H1 (cell line): ENCODE measurements around the gene EDC3. TPM values are rescaled to one million over a fixed set of nuclear protein-coding genes. Genes with fewer than 3 reads are reported as not detected.

ENCODE experiments used
- CTCF ChIA-PET: fragments of 300-600 bp; sonication (Branson Sonifier 250); formaldehyde crosslinking; loops from one replicate; lab custom pipeline; 2021; ENCODE audit not compliant: partially characterized antibody; lab: Charles Lee
- POLR2A ChIA-PET: fragments of 300-600 bp; sonication (Branson Sonifier 250); formaldehyde crosslinking; loops from one replicate; lab custom pipeline; 2021; ENCODE audit warnings: inconsistent platforms; ENCODE audit not compliant: partially characterized antibody; lab: Charles Lee
- DNase-seq, 2 experiments: peaks; one replicate each; pipeline versions ENCODE4 v3.0.0 to v3.0.0-alpha.2; 2010 to 2022; ENCODE audit warnings: low spot score in 2 of 2, low read depth in 1 of 2, mixed read lengths in 1 of 2
- FAIRE-seq: peaks from 2 replicates; lab custom pipeline; 2011; peaks lifted over from hg19 to GRCh38; lab: Jason Lieb, UNC
- H2AFZ ChIP-seq: 2 replicates; pipeline ENCODE4 v1.8.1; 2012; ENCODE audit warnings: low read length, inconsistent platforms
- H2AK5ac ChIP-seq: 2 replicates; pipeline ENCODE4 v1.6.1; 2013; ENCODE audit warnings: low read depth, low read length
- H2BK120ac ChIP-seq: replicated peaks from 2 replicates; pipeline ENCODE3; 2013; ENCODE audit warnings: low read depth, low read length, inconsistent platforms
- H2BK12ac ChIP-seq: 2 replicates; pipeline ENCODE4 v1.6.1; 2013; ENCODE audit warnings: low read depth, low read length
- H2BK15ac ChIP-seq: 2 replicates; pipeline ENCODE4 v1.6.1; 2013; ENCODE audit warnings: low read length
- H2BK20ac ChIP-seq: 2 replicates; pipeline ENCODE4 v1.6.1; 2013; ENCODE audit warnings: low read length
- H2BK5ac ChIP-seq: 2 replicates; pipeline ENCODE4 v1.6.1; 2013; ENCODE audit warnings: low read depth, low read length
- H3K14ac ChIP-seq: 2 replicates; pipeline ENCODE4 v1.6.1; 2013; ENCODE audit warnings: inconsistent platforms; ENCODE audit not compliant: insufficient read length
- H3K18ac ChIP-seq: 2 replicates; pipeline ENCODE4 v1.6.1; 2013; ENCODE audit warnings: low read length; ENCODE audit errors: extremely low read depth
- H3K23ac ChIP-seq: 2 replicates; pipeline ENCODE4 v1.6.1; 2013; ENCODE audit warnings: inconsistent platforms; ENCODE audit not compliant: insufficient read length
- H3K23me2 ChIP-seq: 2 replicates; pipeline ENCODE4 v1.6.1; 2013; ENCODE audit warnings: low read depth, low read length
- H3K27ac ChIP-seq: 2 replicates; pipeline ENCODE4 v1.6.1; 2011; ENCODE audit warnings: low read depth, low read length, inconsistent platforms
- H3K27me3 ChIP-seq, 4 experiments: replicated peaks in 1 of 4; 1 replicate in 1 of 4; 2 replicates in 3 of 4; pipeline versions ENCODE4 v1.6.1 to v1.8.1; 2011 to 2013; ENCODE audit warnings: low read length in 3 of 4, mild to moderate bottlenecking in 3 of 4, inconsistent platforms in 2 of 4, mixed read lengths in 2 of 4, moderate library complexity in 1 of 4; ENCODE audit not compliant: control insufficient read depth in 3 of 4, insufficient read depth in 3 of 4; ENCODE audit errors: extremely low read depth in 1 of 4
- H3K36me3 ChIP-seq, 4 experiments: 2 replicates each; pipeline versions ENCODE4 v1.6.1 to v1.8.1; 2011 to 2013; ENCODE audit warnings: mild to moderate bottlenecking in 4 of 4, low read length in 3 of 4, moderate library complexity in 2 of 4, control low read depth in 1 of 4, inconsistent platforms in 1 of 4; ENCODE audit not compliant: insufficient read depth in 4 of 4, control insufficient read depth in 2 of 4
- H3K4ac ChIP-seq: replicated peaks from 2 replicates; pipeline ENCODE3; 2013; ENCODE audit warnings: low read length, low read depth, mixed read lengths, inconsistent platforms; ENCODE audit not compliant: insufficient read length
- H3K4me1 ChIP-seq, 4 experiments: replicated peaks in 1 of 4; 1 replicate in 1 of 4; 2 replicates in 3 of 4; pipeline versions ENCODE4 v1.6.1 to v1.8.1; 2011 to 2013; ENCODE audit warnings: low read length in 3 of 4, inconsistent platforms in 2 of 4, mixed read lengths in 1 of 4; ENCODE audit not compliant: insufficient read depth in 4 of 4, control insufficient read depth in 3 of 4
- H3K4me2 ChIP-seq, 2 experiments: 2 replicates each; pipeline versions ENCODE4 v1.6.1 to v1.8.1; 2011 to 2013; ENCODE audit warnings: low read depth in 2 of 2, low read length in 2 of 2, control low read depth in 1 of 2, inconsistent platforms in 1 of 2, mild to moderate bottlenecking in 1 of 2; ENCODE audit not compliant: insufficient read depth in 1 of 2
- H3K4me3 ChIP-seq, 4 experiments: fragments of 200-600, 300-600 bp in 1 of 4; sonication (generic), shearing (Covaris generic), sonication (Bioruptor Twin) in 1 of 4; 2 replicates each; pipeline versions ENCODE4 v1.5.1 to v1.8.1; 2011 to 2016; ENCODE audit warnings: low read length in 4 of 4, low read depth in 3 of 4, control low read depth in 2 of 4, inconsistent platforms in 2 of 4, mild to moderate bottlenecking in 2 of 4, mixed read lengths in 1 of 4, moderate library complexity in 1 of 4; ENCODE audit not compliant: insufficient read depth in 2 of 4; ENCODE audit errors: extremely low read depth in 1 of 4
- H3K56ac ChIP-seq: replicated peaks from 2 replicates; pipeline ENCODE3; 2013; ENCODE audit warnings: low read depth, mild to moderate bottlenecking, mixed read lengths, low read length, inconsistent platforms; ENCODE audit not compliant: insufficient read length
- H3K79me1 ChIP-seq: 2 replicates; pipeline ENCODE4 v1.6.1; 2013; ENCODE audit warnings: low read depth, low read length, control low read depth
- H3K79me2 ChIP-seq, 2 experiments: 2 replicates each; pipeline versions ENCODE4 v1.6.1 to v1.8.1; 2012 to 2013; ENCODE audit warnings: low read length in 2 of 2, mild to moderate bottlenecking in 2 of 2, inconsistent platforms in 1 of 2; ENCODE audit not compliant: insufficient read depth in 2 of 2, control insufficient read depth in 1 of 2
- H3K9ac ChIP-seq, 4 experiments: replicated peaks in 1 of 4; 1 replicate in 1 of 4; 2 replicates in 3 of 4; pipeline versions ENCODE4 v1.6.1 to v1.8.1; 2011 to 2013; ENCODE audit warnings: low read depth in 3 of 4, low read length in 3 of 4, control low read depth in 2 of 4, mild to moderate bottlenecking in 2 of 4, moderate library complexity in 2 of 4, inconsistent platforms in 1 of 4; ENCODE audit errors: extremely low read depth in 1 of 4
- H3K9me3 ChIP-seq, 2 experiments: 2 replicates each; pipeline versions ENCODE4 v1.6.1 to v1.8.1; 2012 to 2013; ENCODE audit warnings: mild to moderate bottlenecking in 2 of 2, moderate library complexity in 2 of 2, control low read depth in 1 of 2, inconsistent platforms in 1 of 2, low read depth in 1 of 2, low read length in 1 of 2, mixed read lengths in 1 of 2; ENCODE audit not compliant: insufficient read depth in 2 of 2
- H4K20me1 ChIP-seq, 2 experiments: replicated peaks in 1 of 2; 2 replicates each; pipeline versions ENCODE3 to v1.8.1; 2011 to 2013; ENCODE audit warnings: inconsistent platforms in 2 of 2, low read length in 2 of 2, mild to moderate bottlenecking in 1 of 2; ENCODE audit not compliant: insufficient read depth in 2 of 2, control insufficient read depth in 1 of 2
- H4K5ac ChIP-seq: 2 replicates; pipeline ENCODE4 v1.6.1; 2013; ENCODE audit warnings: low read length, low read depth, mixed read lengths, inconsistent platforms; ENCODE audit not compliant: insufficient read length
- H4K8ac ChIP-seq: 2 replicates; pipeline ENCODE4 v1.8.0; 2013; ENCODE audit warnings: mild to moderate bottlenecking, moderate library complexity, low read length, inconsistent platforms; ENCODE audit not compliant: insufficient read depth; ENCODE audit errors: extremely low read depth
- H4K91ac ChIP-seq: replicated peaks from 2 replicates; pipeline ENCODE3; 2013; ENCODE audit warnings: low read length, mixed read lengths, inconsistent platforms; ENCODE audit not compliant: insufficient read length
- BCL11A ChIP-seq, 2 experiments: IDR thresholded peaks; one replicate each; pipeline ENCODE4 v1.6.1; 2011; ENCODE audit warnings: low read depth in 2 of 2, low read length in 2 of 2, mild to moderate bottlenecking in 2 of 2
- CBX5 ChIP-seq: fragments of 300-800, 300-1000 bp; sonication (generic); IDR thresholded peaks from 2 replicates; pipeline ENCODE4 v1.7.1; 2016; ENCODE audit warnings: antibody characterized with exemption, low read length, low read depth
- CHD2 ChIP-seq: IDR thresholded peaks from 2 replicates; pipeline ENCODE4 v1.6.1; 2012; ENCODE audit warnings: low read length, improper control_type of control experiment
- MAFK ChIP-seq: IDR thresholded peaks from 2 replicates; pipeline ENCODE4 v1.6.1; 2012; ENCODE audit warnings: low read depth, mild to moderate bottlenecking, improper control_type of control experiment, low read length
- NANOG ChIP-seq: IDR thresholded peaks from 2 replicates; pipeline ENCODE4 v1.6.1; 2011; ENCODE audit warnings: low read length, low read depth, mild to moderate bottlenecking, inconsistent platforms; ENCODE audit not compliant: insufficient read depth, poor library complexity, severe bottlenecking
- POLR2A ChIP-seq, 2 experiments: IDR thresholded peaks; 1 replicate in 1 of 2; 2 replicates in 1 of 2; pipeline ENCODE4 v1.6.1; 2011; ENCODE audit warnings: low read depth in 2 of 2, low read length in 2 of 2, mild to moderate bottlenecking in 2 of 2; ENCODE audit errors: control extremely low read depth in 1 of 2
- SAP30 ChIP-seq: fragments of 300-600 bp; sonication (generic); IDR thresholded peaks from 2 replicates; pipeline ENCODE4 v1.7.1; 2012; ENCODE audit warnings: low read length, moderate library complexity, mild to moderate bottlenecking, inconsistent platforms; ENCODE audit not compliant: insufficient read depth, insufficient replicate concordance
- SP1 ChIP-seq: IDR thresholded peaks from 2 replicates; pipeline ENCODE4 v1.6.1; 2011; ENCODE audit warnings: low read depth, low read length
- TAF1 ChIP-seq: IDR thresholded peaks from 2 replicates; pipeline ENCODE4 v1.6.1; 2011; ENCODE audit warnings: mild to moderate bottlenecking, low read depth, low read length
- TEAD4 ChIP-seq: IDR thresholded peaks from 2 replicates; pipeline ENCODE4 v1.6.1; 2012; ENCODE audit warnings: low read depth, low read length, inconsistent platforms, mixed read lengths
- YY1 ChIP-seq: IDR thresholded peaks from 2 replicates; pipeline ENCODE4 v1.6.1; 2011; ENCODE audit warnings: low read depth, mild to moderate bottlenecking, low read length
- WGBS, 2 experiments: shearing (Covaris generic) in 1 of 2; methylation state at CpG; one replicate each; pipeline versions ENCODE4 v1.1.6 to v1.1.7; 2013 to 2015; ENCODE audit warnings: low lambda C conversion rate in 2 of 2, mixed read lengths in 2 of 2, inconsistent platforms in 1 of 2, low coverage in 1 of 2, missing lambda C conversion rate in 1 of 2; ENCODE audit not compliant: insufficient replicate concordance in 2 of 2, insufficient coverage in 1 of 2, insufficient read length in 1 of 2; ENCODE audit errors: extremely low coverage in 1 of 2, missing lambda C conversion rate in 1 of 2; 5-methylcytosine and 5-hydroxymethylcytosine counted together
- polyA plus RNA-seq, 7 experiments: library from polyadenylated mRNA; depleted of rRNA in 3 of 7; stranded (reverse) in 5 of 7; unstranded in 2 of 7; fragments of >200 nt in 5 of 7; fragments of 200-250 nt in 2 of 7; gene quantifications; 1 replicate in 5 of 7; 2 replicates in 1 of 7; 4 replicates in 1 of 7; pipeline versions ENCODE4 v1.2.1 to v1.2.3, GENCODE V29; 2011 to 2013; ENCODE audit warnings: missing spikeins in 2 of 7, mixed read lengths in 2 of 7
- total RNA-seq: library from RNA; stranded (reverse); fragmentation: NEBNext Ultra II Directional; extraction: Animal tissue kit (Norgen Biotek cat#: 25700); gene quantifications from 2 replicates; pipeline ENCODE4 v1.2.1, GENCODE V29; 2021
- TF ChIP-seq, protein P1 (sequence below), 3 experiments: IDR thresholded peaks; 1 replicate in 2 of 3; 2 replicates in 1 of 3; pipeline versions ENCODE4 v1.5.1 to v1.6.1; 2011; ENCODE audit warnings: low read length in 3 of 3, mild to moderate bottlenecking in 3 of 3, inconsistent platforms in 2 of 3, low read depth in 1 of 3, moderate library complexity in 1 of 3; ENCODE audit not compliant: insufficient read depth in 1 of 3; ENCODE audit errors: control extremely low read depth in 1 of 3

The EDC3 gene
- total and polyA plus RNA-seq, 2 of the 8 experiments (the other 6 are each of a cell fraction or from before 2014, with no cell fraction given), result 45.0 to 50.8 TPM

DNA sequence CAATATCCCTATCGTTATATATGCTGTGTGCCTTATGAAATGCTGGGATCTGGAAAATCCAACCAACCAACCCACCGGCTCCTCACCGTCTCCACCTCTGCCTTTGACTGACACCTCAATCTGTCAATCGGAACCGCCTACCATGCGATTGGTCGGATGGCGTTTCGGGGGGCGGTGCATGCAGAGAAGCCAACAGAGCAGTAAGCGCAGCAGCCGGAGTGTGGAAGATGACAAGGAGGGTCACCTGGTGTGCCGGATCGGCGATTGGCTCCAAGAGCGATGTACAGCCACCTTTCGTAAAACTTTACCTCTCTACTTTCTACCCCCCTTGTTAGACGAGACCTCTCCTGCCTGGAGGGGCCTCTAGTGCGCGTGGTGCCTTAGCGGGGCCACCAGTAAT is 73.9 kb downstream of the EDC3 start:
- Histone ChIP-seq H2AK5ac (no peak overlapping the region), H3K56ac (no peak overlapping the region), H3K23me2 (no peaks in the 10 kb centered on the region), H4K20me1 (peaks cover 20 to 63% of the 10 kb centered on the region in 2 experiments), H3K79me2 (peaks cover 7 to 34% of the 10 kb centered on the region in 2 experiments), H3K27ac (no peak overlapping the region), H2BK12ac (no peak overlapping the region), H3K14ac (no peak overlapping the region), H2BK15ac (no peak overlapping the region), H4K91ac (no peak overlapping the region), H3K23ac (no peak overlapping the region), H3K9me3 (no peaks in the 10 kb centered on the region), H4K8ac (no peak overlapping the region; the same call in 1 of the 2 replicates), H3K18ac (no peak overlapping the region), H3K79me1 (peaks cover 13% of the 10 kb centered on the region), H2AFZ (no peak overlapping the region), H3K36me3 (peaks cover 40 to 56% (median 49%) of the 10 kb centered on the region in 4 experiments), H3K9ac (no peak overlapping the region), H3K27me3 (no peaks in the 10 kb centered on the region), H3K4me3 (no peak overlapping the region), H3K4ac (no peak overlapping the region), H3K4me2 (no peak overlapping the region), H2BK5ac (no peak overlapping the region), H2BK20ac (no peak overlapping the region), H4K5ac (no peak overlapping the region), H3K4me1 (no peaks in the 10 kb centered on the region; a peak in 1 of 7 replicates), H2BK120ac (no peak overlapping the region)
- FAIRE-seq (peak; percentile 62), DNase-seq (peak in 1 of 2 experiments; percentile 86)
- ChIA-PET POLR2A (interaction anchor here (1.0 to 2.9 kb wide), 4 partner anchors 9 to 160 kb away, joined by 3 to 9 read pairs (median 6); no protein-coding TSS in a partner anchor), CTCF (interaction anchor here (0.7 to 37.5 kb wide), 24 partner anchors 10 to 346 kb away, joined by 3 to 1439 read pairs (median 4); partner anchors contain the start of genes CSK and CYP1A2)
- WGBS, 2 experiments, result 89% methylated on average over 21 of the region's 21 CpGs; no CpG with 5 or more reads in 1 of the 2 experiments
- TF ChIP-seq, protein P1, sequence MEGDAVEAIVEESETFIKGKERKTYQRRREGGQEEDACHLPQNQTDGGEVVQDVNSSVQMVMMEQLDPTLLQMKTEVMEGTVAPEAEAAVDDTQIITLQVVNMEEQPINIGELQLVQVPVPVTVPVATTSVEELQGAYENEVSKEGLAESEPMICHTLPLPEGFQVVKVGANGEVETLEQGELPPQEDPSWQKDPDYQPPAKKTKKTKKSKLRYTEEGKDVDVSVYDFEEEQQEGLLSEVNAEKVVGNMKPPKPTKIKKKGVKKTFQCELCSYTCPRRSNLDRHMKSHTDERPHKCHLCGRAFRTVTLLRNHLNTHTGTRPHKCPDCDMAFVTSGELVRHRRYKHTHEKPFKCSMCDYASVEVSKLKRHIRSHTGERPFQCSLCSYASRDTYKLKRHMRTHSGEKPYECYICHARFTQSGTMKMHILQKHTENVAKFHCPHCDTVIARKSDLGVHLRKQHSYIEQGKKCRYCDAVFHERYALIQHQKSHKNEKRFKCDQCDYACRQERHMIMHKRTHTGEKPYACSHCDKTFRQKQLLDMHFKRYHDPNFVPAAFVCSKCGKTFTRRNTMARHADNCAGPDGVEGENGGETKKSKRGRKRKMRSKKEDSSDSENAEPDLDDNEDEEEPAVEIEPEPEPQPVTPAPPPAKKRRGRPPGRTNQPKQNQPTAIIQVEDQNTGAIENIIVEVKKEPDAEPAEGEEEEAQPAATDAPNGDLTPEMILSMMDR (IDR thresholded peaks at IDR 0.05; ENCODE audit: control extremely low read depth in 1 of 3, insufficient read depth in 1 of 3, low read depth in 1 of 3, low read length in 3 of 3), result no peak
- TF ChIP-seq SP1, result peak; percentile 82; the same call in 1 of the 2 replicates
- TF ChIP-seq CBX5, result no peak
- TF ChIP-seq POLR2A (IDR thresholded peaks at IDR 0.05; ENCODE audit: control extremely low read depth in 1 of 2, low read depth in 2 of 2, low read length in 2 of 2), result no peak
- TF ChIP-seq TAF1, result no peak
- TF ChIP-seq SAP30, result no peak
- TF ChIP-seq NANOG, result no peak
- no peak for TF ChIP-seq MAFK
- peak; percentile 72 for TF ChIP-seq CHD2
- TF ChIP-seq BCL11A (IDR thresholded peaks at IDR 0.05; ENCODE audit: low read depth in 2 of 2, low read length in 2 of 2), result no peak
- no peak for TF ChIP-seq TEAD4
- TF ChIP-seq YY1, result no peak
